ENCODE data around the gene LRMDA. TPM values are rescaled to one million over a fixed set of nuclear protein-coding genes. Genes with fewer than 3 reads are reported as not detected.
A peak's percentile ranks its signal among the peaks of the same experiment; 100 is the strongest.

The LRMDA gene
- total RNA-seq, 4 donors from 2014 or later, result 9.8 to 18.6 (median 15.8) TPM

GRCh38 chr10:76411729-76412435, 980.5 kb downstream of the LRMDA start:
- 78 to 80% methylated on average over 8 of the region's 8 CpGs for WGBS, 2 donors
- Histone ChIP-seq H3K27me3 (no peaks in the 10 kb centered on the region), H3K9me3 (no peaks in the 10 kb centered on the region), H3K4me1 (peaks cover 0 to 9% (median 0%) of the 10 kb centered on the region in 4 donors), H3K36me3 (no peaks in the 10 kb centered on the region), H3K4me3 (no peak overlapping the region), H3K27ac (peak overlapping the region in 3 of 4 donors; percentile 5 to 39 (median 22))
- TF ChIP-seq POLR2A (IDR thresholded peaks at IDR 0.05), result no peak
- peak in 1 of 2 donors; percentile 68 for TF ChIP-seq EP300 (IDR thresholded peaks at IDR 0.05)
- DNase-seq (ENCODE audit: low spot score in 2 of 2), result peak; percentile 31 to 55

GRCh38 chr10:76415554-76415953, 984.1 kb downstream of the LRMDA start:
- Histone ChIP-seq H3K27me3 (no peaks in the 10 kb centered on the region), H3K4me3 (no peak overlapping the region), H3K9me3 (peaks cover 0 to 5% (median 0%) of the 10 kb centered on the region in 4 donors), H3K27ac (no peak overlapping the region), H3K4me1 (no peaks in the 10 kb centered on the region), H3K36me3 (no peaks in the 10 kb centered on the region)
- TF ChIP-seq EP300 (IDR thresholded peaks at IDR 0.05) (no peak), POLR2A (IDR thresholded peaks at IDR 0.05) (no peak), CTCF (IDR thresholded peaks at IDR 0.05) (no peak)
- DNase-seq (ENCODE audit: low spot score in 2 of 2), result no peak
- 91 to 97% methylated on average over 7 of the region's 7 CpGs for WGBS, 2 donors

GRCh38 chr10:76416642-76417041, 985.2 kb downstream of the LRMDA start:
- no peaks in the 10 kb centered on the region for H3K27me3 ChIP-seq
- no peak for TF ChIP-seq POLR2A (IDR thresholded peaks at IDR 0.05)
- H3K9me3 ChIP-seq, result peaks cover 0 to 5% (median 0%) of the 10 kb centered on the region in 4 donors
- no peak for DNase-seq (ENCODE audit: low spot score in 2 of 2)
- H3K36me3 ChIP-seq, result no peaks in the 10 kb centered on the region
- no peak overlapping the region for H3K4me3 ChIP-seq
- H3K27ac ChIP-seq, result no peak overlapping the region
- H3K4me1 ChIP-seq, result no peaks in the 10 kb centered on the region
- 97% methylated on average over 4 of the region's 4 CpGs for WGBS, 2 donors

GRCh38 chr10:76420725-76421124, 989.3 kb downstream of the LRMDA start:
- 89 to 98% methylated on average over 4 of the region's 4 CpGs for WGBS, 2 donors
- DNase-seq (ENCODE audit: low spot score in 2 of 2), result no peak
- no peak for TF ChIP-seq CTCF (IDR thresholded peaks at IDR 0.05)

GRCh38 chr10:76422769-76423168, 991.3 kb downstream of the LRMDA start:
- Histone ChIP-seq H3K4me3 (no peak overlapping the region), H3K4me1 (no peaks in the 10 kb centered on the region), H3K9me3 (peaks cover 0 to 7% (median 0%) of the 10 kb centered on the region in 4 donors), H3K27ac (no peak overlapping the region), H3K27me3 (no peaks in the 10 kb centered on the region), H3K36me3 (no peaks in the 10 kb centered on the region)
- 75 to 84% methylated on average over 4 of the region's 4 CpGs for WGBS, 2 donors
- DNase-seq (ENCODE audit: low spot score in 2 of 2), result no peak
- TF ChIP-seq CTCF (IDR thresholded peaks at IDR 0.05), result no peak

More at GRCh38 chr10:76420725-76421124, 989.3 kb downstream of the LRMDA start:
- Histone ChIP-seq H3K4me3 (no peak overlapping the region), H3K27me3 (no peaks in the 10 kb centered on the region), H3K36me3 (no peaks in the 10 kb centered on the region), H3K9me3 (peaks cover 0 to 5% (median 0%) of the 10 kb centered on the region in 4 donors), H3K4me1 (no peaks in the 10 kb centered on the region), H3K27ac (no peak overlapping the region)

- Histone ChIP-seq H3K4me3 (no peak overlapping the region), H3K27me3 (no peaks in the 10 kb centered on the region), H3K9me3 (peaks cover 0 to 2% (median 0%) of the 10 kb centered on the region in 4 donors), H3K4me1 (peaks cover 0 to 44% (median 19%) of the 10 kb centered on the region in 4 donors), H3K36me3 (no peaks in the 10 kb centered on the region), H3K27ac (peak overlapping the region in 2 of 4 donors; percentile 71 to 75)
- WGBS, 2 donors, result 46 to 52% methylated on average over 4 of the region's 4 CpGs
- no peak for DNase-seq (ENCODE audit: low spot score in 2 of 2)
- no peak for TF ChIP-seq POLR2A (IDR thresholded peaks at IDR 0.05)
- no peak for TF ChIP-seq EP300 (IDR thresholded peaks at IDR 0.05)
Measured at GRCh38 chr10:76428551-76429367, 997.3 kb downstream of the LRMDA start.

Data from tibial nerve (tissue), 4 donors.